ENCODE results near the gene PCSK5.

DNA sequence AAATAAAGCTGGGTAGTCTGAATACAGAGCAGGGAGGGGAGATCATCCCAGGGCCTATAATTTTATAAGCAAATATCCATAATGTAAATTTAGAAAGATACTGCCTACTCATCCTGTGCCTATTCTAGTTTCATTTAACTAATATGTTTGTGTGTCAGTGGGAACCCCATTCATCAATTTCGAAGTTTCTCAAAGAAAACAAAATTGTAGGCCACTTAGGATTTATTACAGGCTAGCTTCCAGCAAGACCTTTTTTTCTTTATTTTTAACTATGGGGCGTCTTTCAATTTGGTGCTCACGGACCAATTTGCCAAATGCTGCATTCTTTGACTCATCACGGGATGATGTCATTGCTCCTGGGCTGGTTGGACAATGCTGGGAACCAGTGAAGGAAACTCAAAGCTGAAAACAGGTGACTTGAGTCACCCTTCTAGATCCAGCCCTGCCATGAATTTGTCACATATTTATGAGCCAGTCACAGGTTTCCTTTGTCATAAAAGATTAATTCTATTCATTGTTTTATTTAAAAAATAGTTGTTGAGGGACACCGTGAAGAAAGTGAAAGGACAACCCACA is 13.4 kb downstream of the PCSK5 start:
- TF ChIP-seq POLR2AphosphoS5 (IDR thresholded peaks at IDR 0.05; ENCODE audit: insufficient read depth, low read depth, low read length) (no peak), POLR2A (IDR thresholded peaks at IDR 0.05; ENCODE audit: low read depth, low read length) (no peak), GATA2 (IDR thresholded peaks at IDR 0.05; ENCODE audit: insufficient read depth, insufficient read length, low read depth, low read length) (no peak), EZH2 (IDR thresholded peaks at IDR 0.05; ENCODE audit: borderline replicate concordance, low read depth, low read length, severe bottlenecking) (no peak)
- TF ChIP-seq, protein P1, sequence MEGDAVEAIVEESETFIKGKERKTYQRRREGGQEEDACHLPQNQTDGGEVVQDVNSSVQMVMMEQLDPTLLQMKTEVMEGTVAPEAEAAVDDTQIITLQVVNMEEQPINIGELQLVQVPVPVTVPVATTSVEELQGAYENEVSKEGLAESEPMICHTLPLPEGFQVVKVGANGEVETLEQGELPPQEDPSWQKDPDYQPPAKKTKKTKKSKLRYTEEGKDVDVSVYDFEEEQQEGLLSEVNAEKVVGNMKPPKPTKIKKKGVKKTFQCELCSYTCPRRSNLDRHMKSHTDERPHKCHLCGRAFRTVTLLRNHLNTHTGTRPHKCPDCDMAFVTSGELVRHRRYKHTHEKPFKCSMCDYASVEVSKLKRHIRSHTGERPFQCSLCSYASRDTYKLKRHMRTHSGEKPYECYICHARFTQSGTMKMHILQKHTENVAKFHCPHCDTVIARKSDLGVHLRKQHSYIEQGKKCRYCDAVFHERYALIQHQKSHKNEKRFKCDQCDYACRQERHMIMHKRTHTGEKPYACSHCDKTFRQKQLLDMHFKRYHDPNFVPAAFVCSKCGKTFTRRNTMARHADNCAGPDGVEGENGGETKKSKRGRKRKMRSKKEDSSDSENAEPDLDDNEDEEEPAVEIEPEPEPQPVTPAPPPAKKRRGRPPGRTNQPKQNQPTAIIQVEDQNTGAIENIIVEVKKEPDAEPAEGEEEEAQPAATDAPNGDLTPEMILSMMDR (IDR thresholded peaks at IDR 0.05; ENCODE audit: extremely low read depth in 1 of 2, insufficient read depth in 1 of 2, low read depth in 1 of 2, low read length in 2 of 2), result no peak
